Endothelial cell of hepatic sinusoid (primary cell): ENCODE data around the gene P2RX5.

Experiments
- in situ Hi-C: cut with HindIII; loops from 2 replicates; pipeline ENCODE4 v1.10.0; 2017; ENCODE audit warnings: low sequenced_read_pairs

The P2RX5 gene

DNA sequence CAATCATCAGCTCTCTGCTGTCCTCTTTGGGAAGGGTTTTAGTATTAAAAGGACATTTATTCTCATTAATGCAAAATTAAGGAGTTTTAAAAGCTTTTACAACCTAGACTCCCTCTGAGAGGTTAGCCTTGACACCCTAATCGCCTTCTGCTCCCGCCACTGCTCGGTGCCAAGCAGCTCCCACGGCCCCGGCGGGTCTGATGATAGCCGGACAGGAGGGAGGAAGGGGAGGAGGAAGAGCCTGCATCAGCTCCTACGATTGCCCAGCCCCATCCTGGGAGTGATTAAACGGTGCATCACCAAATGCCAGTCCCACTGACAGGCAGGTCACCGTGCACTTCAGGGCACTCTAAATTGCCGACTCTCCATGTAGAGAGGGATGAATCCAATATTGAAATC lies 68.2 kb downstream of the P2RX5 start:
- in situ Hi-C loops = no loop called here

GRCh38 chr17:3626831-3627768 lies 68.9 kb downstream of the P2RX5 start:
- in situ Hi-C loops = no loop called here
